H1 (cell line): Measurements from ENCODE around the gene VTN. TPM values are rescaled to one million over a fixed set of nuclear protein-coding genes. Genes with fewer than 3 reads are reported as not detected.

Experiments used
- CTCF ChIA-PET: fragments of 300-600 bp; sonication (Branson Sonifier 250); formaldehyde crosslinking; loops from one replicate; lab custom pipeline; 2021; ENCODE audit not compliant: partially characterized antibody; lab: Charles Lee
- POLR2A ChIA-PET: fragments of 300-600 bp; sonication (Branson Sonifier 250); formaldehyde crosslinking; loops from one replicate; lab custom pipeline; 2021; ENCODE audit warnings: inconsistent platforms; ENCODE audit not compliant: partially characterized antibody; lab: Charles Lee
- DNase-seq, 2 experiments: peaks; one replicate each; pipeline versions ENCODE4 v3.0.0 to v3.0.0-alpha.2; 2010 to 2022; ENCODE audit warnings: low spot score in 2 of 2, low read depth in 1 of 2, mixed read lengths in 1 of 2
- FAIRE-seq: peaks from 2 replicates; lab custom pipeline; 2011; peaks lifted over from hg19 to GRCh38; lab: Jason Lieb, UNC
- H2AFZ ChIP-seq: 2 replicates; pipeline ENCODE4 v1.8.1; 2012; ENCODE audit warnings: low read length, inconsistent platforms
- H2AK5ac ChIP-seq: 2 replicates; pipeline ENCODE4 v1.6.1; 2013; ENCODE audit warnings: low read depth, low read length
- H2BK120ac ChIP-seq: replicated peaks from 2 replicates; pipeline ENCODE3; 2013; ENCODE audit warnings: low read depth, low read length, inconsistent platforms
- H2BK12ac ChIP-seq: 2 replicates; pipeline ENCODE4 v1.6.1; 2013; ENCODE audit warnings: low read depth, low read length
- H2BK15ac ChIP-seq: 2 replicates; pipeline ENCODE4 v1.6.1; 2013; ENCODE audit warnings: low read length
- H2BK20ac ChIP-seq: 2 replicates; pipeline ENCODE4 v1.6.1; 2013; ENCODE audit warnings: low read length
- H2BK5ac ChIP-seq: 2 replicates; pipeline ENCODE4 v1.6.1; 2013; ENCODE audit warnings: low read depth, low read length
- H3K14ac ChIP-seq: 2 replicates; pipeline ENCODE4 v1.6.1; 2013; ENCODE audit warnings: inconsistent platforms; ENCODE audit not compliant: insufficient read length
- H3K18ac ChIP-seq: 2 replicates; pipeline ENCODE4 v1.6.1; 2013; ENCODE audit warnings: low read length; ENCODE audit errors: extremely low read depth
- H3K23ac ChIP-seq: 2 replicates; pipeline ENCODE4 v1.6.1; 2013; ENCODE audit warnings: inconsistent platforms; ENCODE audit not compliant: insufficient read length
- H3K23me2 ChIP-seq: 2 replicates; pipeline ENCODE4 v1.6.1; 2013; ENCODE audit warnings: low read depth, low read length
- H3K27ac ChIP-seq: 2 replicates; pipeline ENCODE4 v1.6.1; 2011; ENCODE audit warnings: low read depth, low read length, inconsistent platforms
- H3K27me3 ChIP-seq, 4 experiments: replicated peaks in 1 of 4; 1 replicate in 1 of 4; 2 replicates in 3 of 4; pipeline versions ENCODE4 v1.6.1 to v1.8.1; 2011 to 2013; ENCODE audit warnings: low read length in 3 of 4, mild to moderate bottlenecking in 3 of 4, inconsistent platforms in 2 of 4, mixed read lengths in 2 of 4, moderate library complexity in 1 of 4; ENCODE audit not compliant: control insufficient read depth in 3 of 4, insufficient read depth in 3 of 4; ENCODE audit errors: extremely low read depth in 1 of 4
- H3K36me3 ChIP-seq, 4 experiments: 2 replicates each; pipeline versions ENCODE4 v1.6.1 to v1.8.1; 2011 to 2013; ENCODE audit warnings: mild to moderate bottlenecking in 4 of 4, low read length in 3 of 4, moderate library complexity in 2 of 4, control low read depth in 1 of 4, inconsistent platforms in 1 of 4; ENCODE audit not compliant: insufficient read depth in 4 of 4, control insufficient read depth in 2 of 4
- H3K4ac ChIP-seq: replicated peaks from 2 replicates; pipeline ENCODE3; 2013; ENCODE audit warnings: low read length, low read depth, mixed read lengths, inconsistent platforms; ENCODE audit not compliant: insufficient read length
- H3K4me1 ChIP-seq, 4 experiments: replicated peaks in 1 of 4; 1 replicate in 1 of 4; 2 replicates in 3 of 4; pipeline versions ENCODE4 v1.6.1 to v1.8.1; 2011 to 2013; ENCODE audit warnings: low read length in 3 of 4, inconsistent platforms in 2 of 4, mixed read lengths in 1 of 4; ENCODE audit not compliant: insufficient read depth in 4 of 4, control insufficient read depth in 3 of 4
- H3K4me2 ChIP-seq, 2 experiments: 2 replicates each; pipeline versions ENCODE4 v1.6.1 to v1.8.1; 2011 to 2013; ENCODE audit warnings: low read depth in 2 of 2, low read length in 2 of 2, control low read depth in 1 of 2, inconsistent platforms in 1 of 2, mild to moderate bottlenecking in 1 of 2; ENCODE audit not compliant: insufficient read depth in 1 of 2
- H3K4me3 ChIP-seq, 4 experiments: fragments of 200-600, 300-600 bp in 1 of 4; sonication (generic), shearing (Covaris generic), sonication (Bioruptor Twin) in 1 of 4; 2 replicates each; pipeline versions ENCODE4 v1.5.1 to v1.8.1; 2011 to 2016; ENCODE audit warnings: low read length in 4 of 4, low read depth in 3 of 4, control low read depth in 2 of 4, inconsistent platforms in 2 of 4, mild to moderate bottlenecking in 2 of 4, mixed read lengths in 1 of 4, moderate library complexity in 1 of 4; ENCODE audit not compliant: insufficient read depth in 2 of 4; ENCODE audit errors: extremely low read depth in 1 of 4
- H3K56ac ChIP-seq: replicated peaks from 2 replicates; pipeline ENCODE3; 2013; ENCODE audit warnings: low read depth, mild to moderate bottlenecking, mixed read lengths, low read length, inconsistent platforms; ENCODE audit not compliant: insufficient read length
- H3K79me1 ChIP-seq: 2 replicates; pipeline ENCODE4 v1.6.1; 2013; ENCODE audit warnings: low read depth, low read length, control low read depth
- H3K79me2 ChIP-seq, 2 experiments: 2 replicates each; pipeline versions ENCODE4 v1.6.1 to v1.8.1; 2012 to 2013; ENCODE audit warnings: low read length in 2 of 2, mild to moderate bottlenecking in 2 of 2, inconsistent platforms in 1 of 2; ENCODE audit not compliant: insufficient read depth in 2 of 2, control insufficient read depth in 1 of 2
- H3K9ac ChIP-seq, 4 experiments: replicated peaks in 1 of 4; 1 replicate in 1 of 4; 2 replicates in 3 of 4; pipeline versions ENCODE4 v1.6.1 to v1.8.1; 2011 to 2013; ENCODE audit warnings: low read depth in 3 of 4, low read length in 3 of 4, control low read depth in 2 of 4, mild to moderate bottlenecking in 2 of 4, moderate library complexity in 2 of 4, inconsistent platforms in 1 of 4; ENCODE audit errors: extremely low read depth in 1 of 4
- H3K9me3 ChIP-seq, 2 experiments: 2 replicates each; pipeline versions ENCODE4 v1.6.1 to v1.8.1; 2012 to 2013; ENCODE audit warnings: mild to moderate bottlenecking in 2 of 2, moderate library complexity in 2 of 2, control low read depth in 1 of 2, inconsistent platforms in 1 of 2, low read depth in 1 of 2, low read length in 1 of 2, mixed read lengths in 1 of 2; ENCODE audit not compliant: insufficient read depth in 2 of 2
- H4K20me1 ChIP-seq, 2 experiments: replicated peaks in 1 of 2; 2 replicates each; pipeline versions ENCODE3 to v1.8.1; 2011 to 2013; ENCODE audit warnings: inconsistent platforms in 2 of 2, low read length in 2 of 2, mild to moderate bottlenecking in 1 of 2; ENCODE audit not compliant: insufficient read depth in 2 of 2, control insufficient read depth in 1 of 2
- H4K5ac ChIP-seq: 2 replicates; pipeline ENCODE4 v1.6.1; 2013; ENCODE audit warnings: low read length, low read depth, mixed read lengths, inconsistent platforms; ENCODE audit not compliant: insufficient read length
- H4K8ac ChIP-seq: 2 replicates; pipeline ENCODE4 v1.8.0; 2013; ENCODE audit warnings: mild to moderate bottlenecking, moderate library complexity, low read length, inconsistent platforms; ENCODE audit not compliant: insufficient read depth; ENCODE audit errors: extremely low read depth
- H4K91ac ChIP-seq: replicated peaks from 2 replicates; pipeline ENCODE3; 2013; ENCODE audit warnings: low read length, mixed read lengths, inconsistent platforms; ENCODE audit not compliant: insufficient read length
- CHD1 ChIP-seq: IDR thresholded peaks from 2 replicates; pipeline ENCODE4 v1.6.1; 2012; ENCODE audit warnings: low read depth, low read length, improper control_type of control experiment
- CHD2 ChIP-seq: IDR thresholded peaks from 2 replicates; pipeline ENCODE4 v1.6.1; 2012; ENCODE audit warnings: low read length, improper control_type of control experiment
- GABPA ChIP-seq: IDR thresholded peaks from 2 replicates; pipeline ENCODE4 v1.6.1; 2011; ENCODE audit warnings: mild to moderate bottlenecking, low read length, moderate library complexity, borderline replicate concordance; ENCODE audit not compliant: insufficient read depth
- RNF2 ChIP-seq: fragments of 200-900, 300-1000 bp; sonication (generic); IDR thresholded peaks from 2 replicates; pipeline ENCODE4 v1.7.1; 2016; ENCODE audit warnings: borderline replicate concordance, low read depth, mild to moderate bottlenecking, antibody characterized with exemption, low read length; ENCODE audit not compliant: poor library complexity, severe bottlenecking; ENCODE audit errors: missing control alignments
- SP1 ChIP-seq: IDR thresholded peaks from 2 replicates; pipeline ENCODE4 v1.6.1; 2011; ENCODE audit warnings: low read depth, low read length
- WGBS, 2 experiments: shearing (Covaris generic) in 1 of 2; methylation state at CpG; one replicate each; pipeline versions ENCODE4 v1.1.6 to v1.1.7; 2013 to 2015; ENCODE audit warnings: low lambda C conversion rate in 2 of 2, mixed read lengths in 2 of 2, inconsistent platforms in 1 of 2, low coverage in 1 of 2, missing lambda C conversion rate in 1 of 2; ENCODE audit not compliant: insufficient replicate concordance in 2 of 2, insufficient coverage in 1 of 2, insufficient read length in 1 of 2; ENCODE audit errors: extremely low coverage in 1 of 2, missing lambda C conversion rate in 1 of 2; 5-methylcytosine and 5-hydroxymethylcytosine counted together
- polyA plus RNA-seq, 7 experiments: library from polyadenylated mRNA; depleted of rRNA in 3 of 7; stranded (reverse) in 5 of 7; unstranded in 2 of 7; fragments of >200 nt in 5 of 7; fragments of 200-250 nt in 2 of 7; gene quantifications; 1 replicate in 5 of 7; 2 replicates in 1 of 7; 4 replicates in 1 of 7; pipeline versions ENCODE4 v1.2.1 to v1.2.3, GENCODE V29; 2011 to 2013; ENCODE audit warnings: missing spikeins in 2 of 7, mixed read lengths in 2 of 7
- total RNA-seq: library from RNA; stranded (reverse); fragmentation: NEBNext Ultra II Directional; extraction: Animal tissue kit (Norgen Biotek cat#: 25700); gene quantifications from 2 replicates; pipeline ENCODE4 v1.2.1, GENCODE V29; 2021

VTN gene
- total and polyA plus RNA-seq, 2 of the 8 experiments (the other 6 are each of a cell fraction or from before 2014, with no cell fraction given), result 0.18 TPM; not detected in 1

- Histone ChIP-seq H3K79me1 (no peaks in the 10 kb centered on the region; the same call in 1 of the 2 replicates), H3K9ac (no peak overlapping the region), H3K9me3 (no peaks in the 10 kb centered on the region), H3K4ac (no peak overlapping the region), H3K23me2 (peaks cover 12% of the 10 kb centered on the region; the same call in 1 of the 2 replicates), H3K27me3 (peaks cover 0 to 39% (median 15%) of the 10 kb centered on the region in 4 experiments; a peak in 5 of 7 replicates), H2BK5ac (peak overlapping the region; percentile 49; the same call in 1 of the 2 replicates), H3K27ac (no peak overlapping the region), H2BK12ac (peak overlapping the region; percentile 94; the same call in 1 of the 2 replicates), H3K23ac (no peak overlapping the region), H3K36me3 (no peaks in the 10 kb centered on the region), H3K56ac (no peak overlapping the region), H2AK5ac (0 out of 2 replicates have a peak overlapping the region, but pooled peaks have one; percentile 14), H3K18ac (peak overlapping the region; percentile 76), H2AFZ (no peak overlapping the region), H4K8ac (no peak overlapping the region; the same call in 1 of the 2 replicates), H4K91ac (peak overlapping the region; percentile 9), H2BK15ac (peak overlapping the region; percentile 74), H2BK20ac (peak overlapping the region; percentile 50; the same call in 1 of the 2 replicates), H3K4me3 (peak overlapping the region; percentile 51 to 74 (median 60); a peak in 7 of 8 replicates), H2BK120ac (peak overlapping the region; percentile 19), H3K14ac (no peak overlapping the region), H4K20me1 (no peaks in the 10 kb centered on the region), H3K4me1 (peaks cover 32 to 64% (median 40%) of the 10 kb centered on the region in 4 experiments), H3K79me2 (no peaks in the 10 kb centered on the region; a peak in 1 of 4 replicates), H3K4me2 (peak overlapping the region; percentile 78 to 90), H4K5ac (peak overlapping the region; percentile 39)
- ChIA-PET POLR2A (interaction anchor here (0.9 to 12.8 kb wide), 9 partner anchors 8 to 76 kb away, joined by 3 to 135 read pairs (median 3); partner anchors contain the start of gene POLDIP2), CTCF (interaction anchor here (0.6 to 5.8 kb wide), 11 partner anchors 9 to 148 kb away, joined by 3 to 52 read pairs (median 5); no protein-coding TSS in a partner anchor)
- TF ChIP-seq SP1 (no peak), RNF2 (no peak), GABPA (0 out of 2 replicates have a peak, but pooled peaks have one; percentile 8), CHD2 (no peak), CHD1 (no peak)
- 64% methylated on average over 33 of the region's 33 CpGs; no CpG with 5 or more reads in 1 of the 2 experiments for WGBS, 2 experiments
- no peak for FAIRE-seq
- peak in 1 of 2 experiments; percentile 64 for DNase-seq
Observed at GRCh38 chr17:28404812-28405570, 34.9 kb upstream of the VTN start.
